GM21619 (cell line): ENCODE data around the gene KPNA4.
"Not testable (repeated sequence)": the region's sequence is repeated elsewhere in the genome, so short reads cannot be mapped to it uniquely, and the experiment has no call there.

Experiments
- ATAC-seq: cut with Tn5 transposase; IDR thresholded peaks from one replicate; pipeline ENCODE4 v1.9.1; 2021; ENCODE audit not compliant: unreplicated experiment

Gene KPNA4, protein sequence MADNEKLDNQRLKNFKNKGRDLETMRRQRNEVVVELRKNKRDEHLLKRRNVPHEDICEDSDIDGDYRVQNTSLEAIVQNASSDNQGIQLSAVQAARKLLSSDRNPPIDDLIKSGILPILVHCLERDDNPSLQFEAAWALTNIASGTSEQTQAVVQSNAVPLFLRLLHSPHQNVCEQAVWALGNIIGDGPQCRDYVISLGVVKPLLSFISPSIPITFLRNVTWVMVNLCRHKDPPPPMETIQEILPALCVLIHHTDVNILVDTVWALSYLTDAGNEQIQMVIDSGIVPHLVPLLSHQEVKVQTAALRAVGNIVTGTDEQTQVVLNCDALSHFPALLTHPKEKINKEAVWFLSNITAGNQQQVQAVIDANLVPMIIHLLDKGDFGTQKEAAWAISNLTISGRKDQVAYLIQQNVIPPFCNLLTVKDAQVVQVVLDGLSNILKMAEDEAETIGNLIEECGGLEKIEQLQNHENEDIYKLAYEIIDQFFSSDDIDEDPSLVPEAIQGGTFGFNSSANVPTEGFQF

DNA sequence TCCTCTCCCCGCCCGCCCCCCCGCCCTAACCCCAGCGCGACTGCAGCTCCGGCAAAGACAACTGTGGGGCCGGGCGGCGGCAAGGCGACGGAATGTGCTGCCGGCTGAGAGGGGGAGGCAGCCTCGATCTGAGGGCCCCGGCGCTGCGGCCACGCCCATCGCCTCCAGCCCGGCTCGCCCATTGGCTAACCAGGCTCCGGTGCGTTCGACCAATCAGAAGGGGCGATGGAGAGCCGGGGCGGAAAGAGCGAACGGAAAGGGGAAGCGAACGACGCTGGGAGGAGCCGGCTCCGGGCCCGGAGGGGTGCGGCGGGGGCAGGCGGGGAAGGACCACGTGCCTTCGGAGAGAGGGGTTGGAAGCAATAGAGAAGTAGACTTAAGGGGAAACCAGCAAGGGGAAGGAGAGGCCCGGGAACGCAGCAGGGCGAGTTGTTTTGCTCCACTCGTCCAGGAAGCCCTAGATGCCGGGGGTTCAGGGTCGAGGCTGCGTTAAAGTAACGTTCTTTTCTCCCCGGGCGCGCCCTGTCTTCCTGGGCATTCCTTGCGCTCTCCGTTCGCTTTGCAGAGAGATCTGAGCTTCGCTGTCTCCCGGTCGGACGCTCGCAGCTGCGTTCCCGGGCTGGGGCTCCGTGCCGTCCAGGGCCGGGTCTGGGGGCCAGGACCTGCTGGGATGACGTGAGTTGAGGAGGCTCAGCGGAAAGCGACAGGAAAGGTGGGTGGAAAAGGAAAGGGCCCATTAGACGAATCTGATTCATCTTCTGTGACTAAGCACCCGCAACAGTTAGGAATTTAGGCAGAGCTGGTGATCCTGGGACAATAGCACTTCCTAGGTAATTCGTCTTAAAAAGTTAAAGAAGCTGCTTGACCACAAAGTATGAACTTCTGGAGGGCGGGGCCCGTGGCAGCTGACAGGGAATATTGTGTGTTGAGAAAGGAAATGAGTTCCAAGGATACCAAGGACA is at the start of gene KPNA4:
KPNA4 (minus strand) TSS at position 130 of the 962 bp plus-strand sequence. CDS start 289 bp downstream, outside the sequence.
- peak; percentile 90 for ATAC-seq

DNA sequence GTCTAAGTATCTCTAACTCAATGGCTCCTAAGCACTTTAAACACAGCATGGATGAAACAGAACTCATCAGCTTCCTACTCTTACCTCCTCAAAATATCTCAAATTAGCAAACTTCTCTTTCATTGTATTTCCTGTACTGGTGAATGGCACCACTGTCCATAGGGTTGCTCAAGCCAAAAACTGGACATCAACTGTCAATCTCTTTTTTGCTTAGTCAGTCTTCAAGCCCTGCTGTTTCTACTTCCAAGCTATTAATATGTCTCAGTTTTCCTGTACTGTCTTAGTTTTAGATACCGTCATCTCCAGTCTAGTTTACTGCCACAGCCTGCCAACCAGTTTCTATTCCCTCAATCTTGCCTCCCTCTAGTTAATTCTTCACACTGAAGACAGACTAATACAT is 48.3 kb upstream of the KPNA4 start:
- no peak for ATAC-seq

DNA sequence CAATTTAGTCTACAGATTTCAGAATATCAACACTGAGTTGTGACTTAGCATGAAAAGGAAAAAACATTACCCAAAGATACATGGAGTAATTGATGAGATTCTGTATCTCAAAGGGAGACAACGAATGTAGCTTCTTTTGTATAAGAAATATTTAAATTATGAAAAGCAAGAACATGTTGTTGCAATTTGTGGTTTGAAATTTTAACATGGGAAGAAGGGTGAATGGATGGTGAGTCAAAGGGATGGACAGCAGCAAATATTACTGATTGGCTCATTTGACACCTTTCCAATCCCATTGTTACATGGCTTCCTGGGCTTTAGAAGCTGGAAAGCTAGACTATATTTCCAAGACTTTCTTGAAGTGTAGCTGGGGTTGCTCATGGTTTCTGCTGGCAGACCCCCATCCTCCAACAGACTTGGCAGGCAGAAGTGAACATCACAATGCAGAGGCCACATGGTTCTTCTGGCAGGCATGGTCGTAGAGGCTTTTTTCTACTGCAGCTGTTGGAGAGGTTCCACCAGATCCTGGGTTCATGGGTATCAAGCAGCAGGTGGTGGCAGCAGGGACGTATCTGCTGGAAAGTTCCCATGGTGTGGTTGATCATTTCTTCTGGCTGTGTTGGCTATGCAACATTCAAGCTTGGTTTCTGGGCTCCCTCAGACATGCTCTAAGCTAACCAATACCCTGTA is 47.2 kb upstream of the KPNA4 start:
- no peak for ATAC-seq

DNA sequence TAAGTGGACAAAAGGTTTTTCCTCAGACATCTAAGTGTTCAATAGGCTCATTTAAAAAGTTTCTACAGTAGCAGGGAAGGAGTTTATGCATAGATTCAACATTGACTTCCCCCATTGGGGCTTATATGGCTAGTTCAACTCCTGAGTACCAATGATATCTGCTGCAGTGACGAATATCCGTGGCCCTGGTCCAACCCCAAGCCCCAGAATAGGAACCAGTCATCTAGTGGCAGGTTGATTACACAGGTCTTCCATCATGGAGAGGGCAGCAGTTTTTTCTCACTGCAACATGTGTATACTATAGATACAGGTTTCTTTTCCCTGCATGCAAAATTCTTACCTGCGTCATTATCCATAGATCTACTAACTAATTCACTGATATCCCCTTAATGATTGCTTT is 45.8 kb upstream of the KPNA4 start:
- ATAC-seq, result no peak

DNA sequence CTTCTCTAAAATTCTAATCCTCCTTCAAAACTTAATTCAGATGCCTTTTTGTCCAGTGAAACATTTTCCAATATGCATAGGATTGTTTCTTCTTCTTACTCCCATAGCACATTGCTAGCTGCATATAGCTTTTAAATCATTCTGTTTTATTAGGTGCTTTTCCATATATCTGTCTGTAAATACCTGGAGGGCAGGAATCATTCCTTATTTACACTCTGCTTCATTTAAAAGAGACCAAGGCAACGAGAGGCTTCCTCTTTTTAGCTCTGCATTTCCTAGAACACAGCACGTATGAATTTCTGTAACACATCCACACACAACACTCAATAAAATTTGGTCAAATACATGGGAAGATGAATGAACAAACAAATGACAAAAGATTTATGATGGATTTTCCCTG is 43.5 kb upstream of the KPNA4 start:
- ATAC-seq, result no peak

DNA sequence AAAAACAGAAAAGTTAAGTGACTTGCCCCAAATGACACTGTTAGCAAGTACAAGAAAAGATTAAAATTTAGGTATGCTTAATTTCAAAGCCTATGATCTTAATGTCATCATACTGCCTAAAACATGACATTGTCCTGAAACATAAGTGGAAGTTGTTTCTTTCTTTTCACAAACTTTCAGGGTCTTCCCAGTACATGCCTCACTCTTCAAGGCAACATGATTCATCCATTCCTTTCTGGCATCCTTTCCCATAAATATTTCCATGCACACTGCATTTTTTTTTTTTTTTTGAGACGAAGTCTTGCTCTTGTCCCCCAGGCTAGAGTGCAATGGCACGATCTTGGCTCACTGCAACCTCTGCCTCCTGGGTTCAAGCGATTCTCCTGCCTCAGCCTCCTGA is 42.5 kb upstream of the KPNA4 start:
- no peak for ATAC-seq

DNA sequence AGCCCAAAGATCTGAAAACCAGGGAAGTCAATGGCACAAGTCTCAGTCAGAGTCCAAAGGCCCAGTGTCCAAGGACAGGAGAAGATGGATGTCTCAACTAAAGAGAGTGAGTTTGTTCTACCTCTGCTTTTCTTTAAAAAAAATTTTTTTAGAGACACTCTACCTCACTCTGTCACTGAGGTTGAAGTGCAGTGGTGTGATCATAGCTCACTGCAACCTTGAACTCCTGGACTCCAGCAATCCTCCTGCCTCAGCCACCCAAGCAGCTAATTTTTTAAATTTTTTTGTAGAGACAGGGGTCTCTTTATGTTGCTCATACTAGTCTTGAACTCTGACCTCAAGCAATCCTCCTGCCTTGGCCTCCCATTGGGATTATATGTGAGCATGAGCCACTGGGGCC is 39.9 kb upstream of the KPNA4 start:
- ATAC-seq, result no peak

DNA sequence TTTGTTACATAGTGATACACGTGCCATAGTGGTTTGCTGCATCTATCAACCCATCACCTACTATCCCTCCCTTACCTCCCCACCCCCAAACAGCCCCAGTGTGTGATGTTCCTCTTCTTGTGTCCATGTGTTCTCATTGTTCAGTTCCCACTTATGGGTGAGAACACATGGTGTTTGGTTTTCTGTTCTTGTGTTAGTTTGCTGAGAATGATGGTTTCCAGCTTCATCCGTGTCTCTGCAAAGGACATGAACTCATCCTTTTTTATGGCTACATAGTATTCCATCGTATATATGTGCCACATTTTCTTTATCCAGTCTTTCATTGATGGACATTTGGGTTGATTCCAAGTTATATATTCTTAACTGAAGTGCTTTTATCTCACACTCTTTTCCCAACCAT is 38.5 kb upstream of the KPNA4 start:
- not testable (repeated sequence) for ATAC-seq

DNA sequence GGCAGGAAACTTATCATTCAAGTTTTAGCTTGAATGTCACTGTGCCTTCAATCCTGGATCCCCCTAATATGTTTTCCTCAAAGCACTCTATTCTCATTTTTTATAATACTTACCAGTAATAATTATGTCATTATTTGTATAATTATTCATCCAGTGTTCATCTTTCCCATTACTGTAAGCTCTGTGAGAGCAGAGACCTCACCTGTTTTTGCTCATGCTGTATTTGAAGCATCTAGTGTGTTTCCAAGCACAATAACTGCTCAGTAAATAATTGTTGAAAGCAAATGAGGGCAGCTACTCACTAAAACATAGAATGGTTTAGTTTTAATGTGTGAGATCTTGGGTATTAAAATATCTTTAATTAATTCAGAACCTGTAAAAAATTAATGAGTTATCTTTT is 36.9 kb upstream of the KPNA4 start:
- no peak for ATAC-seq

DNA sequence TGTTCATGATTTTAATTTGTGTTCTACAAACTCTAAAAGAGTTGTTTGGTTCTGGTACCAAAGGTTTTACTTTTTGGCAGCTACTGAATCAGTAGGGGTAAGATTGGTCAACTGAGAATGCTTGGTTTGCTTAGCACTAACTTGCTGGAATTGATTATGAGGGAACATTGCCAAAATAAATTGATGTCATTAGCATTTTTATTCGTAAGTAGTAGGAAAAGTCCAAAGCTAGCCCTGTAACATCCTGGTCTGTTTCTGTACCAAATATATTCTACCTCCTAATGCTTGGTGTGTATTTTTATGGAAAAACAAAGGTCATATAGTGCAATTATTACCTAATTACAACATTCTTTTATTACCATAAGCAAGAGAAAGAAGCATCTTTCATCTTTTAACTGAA is 35.9 kb upstream of the KPNA4 start:
- no peak for ATAC-seq

DNA sequence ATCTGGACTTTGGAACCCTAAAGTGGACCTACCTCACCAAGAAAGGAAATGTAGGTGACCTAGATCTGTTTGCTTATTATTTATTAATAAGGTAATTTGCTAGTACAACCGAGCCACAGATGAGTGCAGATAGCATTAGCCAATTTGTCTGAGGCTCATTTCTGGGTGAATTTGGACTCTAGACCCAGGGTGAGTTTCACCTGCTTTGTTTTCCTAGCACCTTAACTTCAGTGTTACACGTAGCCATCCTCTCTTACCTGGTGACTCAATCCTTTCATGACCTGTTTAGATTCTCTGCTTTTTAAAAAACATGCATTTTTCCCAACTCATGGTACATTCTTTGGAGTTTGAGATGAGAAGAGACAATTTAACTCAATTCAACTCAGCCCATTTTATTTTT is 33.5 kb upstream of the KPNA4 start:
- ATAC-seq, result no peak

DNA sequence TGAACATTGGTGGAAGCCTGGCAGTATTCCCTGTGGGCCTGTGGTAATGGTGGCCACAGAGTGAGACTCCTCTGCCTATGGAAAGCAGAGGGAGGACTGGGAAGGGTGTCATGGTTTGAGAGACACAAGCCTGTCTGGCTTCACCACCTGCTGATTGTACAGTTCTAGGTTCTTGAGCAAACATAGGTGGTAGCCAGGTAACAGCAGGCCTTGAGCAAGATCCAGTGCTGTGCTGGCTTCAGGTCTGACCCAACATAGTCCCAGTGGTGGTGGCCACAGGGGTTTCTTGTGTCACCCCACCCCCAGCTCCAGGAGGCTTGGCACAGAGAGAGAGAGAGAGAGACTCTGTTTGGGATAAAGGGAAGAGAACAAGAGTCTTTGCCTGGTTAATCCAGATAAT is 22.7 kb upstream of the KPNA4 start:
- no peak for ATAC-seq

DNA sequence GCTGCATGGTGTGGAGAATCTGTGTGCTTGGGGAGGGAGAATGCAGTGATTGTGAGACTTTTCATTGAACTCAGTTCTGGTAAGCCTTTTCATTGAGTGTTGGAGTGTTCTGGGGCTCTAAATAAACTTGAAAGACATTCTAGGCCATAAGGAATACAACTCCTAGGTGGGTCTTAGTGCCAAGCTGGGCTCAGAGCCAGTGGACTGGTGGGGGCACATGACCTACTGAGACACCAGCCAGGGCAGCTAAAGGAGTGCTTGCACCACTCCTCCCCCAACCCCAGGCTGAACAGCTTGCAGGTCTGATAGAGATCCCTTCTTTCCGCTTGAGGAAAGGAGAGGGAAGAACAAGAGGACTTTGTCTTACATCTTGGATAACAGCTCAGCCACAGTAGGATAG is 21.7 kb upstream of the KPNA4 start:
- no peak for ATAC-seq

DNA sequence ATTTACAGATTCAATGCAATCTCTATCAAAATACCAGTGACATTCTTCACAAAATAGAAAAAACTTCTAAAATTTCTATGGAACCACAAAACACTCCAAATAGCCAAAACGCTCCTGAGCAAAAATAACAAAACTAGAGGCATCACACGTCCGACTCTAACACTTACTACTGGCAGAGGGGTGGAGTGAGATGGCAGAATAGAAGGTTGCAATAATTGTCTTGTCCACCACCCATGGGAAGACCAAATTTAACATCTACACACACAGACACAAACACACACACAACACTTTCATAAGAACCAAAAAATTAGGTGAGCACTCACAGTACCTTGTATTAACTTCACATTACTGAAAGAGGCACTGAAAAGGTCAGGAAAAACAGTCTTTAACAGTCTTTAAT is 21.3 kb upstream of the KPNA4 start:
- ATAC-seq, result no peak

DNA sequence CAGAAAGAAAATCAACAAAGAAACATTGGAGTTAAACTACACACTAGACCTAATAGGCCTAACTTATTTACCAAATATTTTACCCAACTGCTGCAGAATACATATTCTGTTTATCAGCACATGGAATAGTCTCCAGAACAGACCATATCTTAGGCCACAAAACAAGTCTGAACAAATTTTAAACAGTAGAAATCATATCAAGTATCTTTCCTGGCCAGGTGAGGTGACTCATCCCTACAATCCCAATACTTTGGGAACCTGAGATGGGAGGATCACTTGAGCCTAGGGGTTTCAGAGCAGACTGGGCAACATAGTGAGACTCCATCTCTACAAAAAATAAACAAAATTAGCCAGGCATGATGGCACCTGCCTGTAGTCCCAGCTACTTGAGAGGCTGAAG is 18.1 kb upstream of the KPNA4 start:
- no peak for ATAC-seq

DNA sequence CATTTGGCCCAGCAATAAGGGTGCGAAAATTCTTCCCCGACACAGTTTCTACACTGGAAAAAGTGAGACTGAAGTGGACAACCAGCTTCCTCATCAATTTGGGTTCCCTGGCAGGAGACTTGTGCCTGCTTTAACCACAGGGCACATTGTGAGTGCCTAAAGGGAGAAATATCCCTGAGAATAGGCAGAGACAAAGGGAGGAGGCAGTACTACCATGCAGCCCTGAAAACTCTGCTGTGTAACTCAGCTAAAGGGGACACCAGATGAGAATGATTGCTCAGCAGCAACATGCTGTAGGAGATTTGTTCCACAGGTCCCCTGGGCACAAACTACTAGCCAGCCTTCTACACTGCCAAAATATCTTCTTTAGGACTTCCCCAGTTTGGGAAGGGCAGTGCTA is 15.6 kb upstream of the KPNA4 start:
- ATAC-seq, result no peak

DNA sequence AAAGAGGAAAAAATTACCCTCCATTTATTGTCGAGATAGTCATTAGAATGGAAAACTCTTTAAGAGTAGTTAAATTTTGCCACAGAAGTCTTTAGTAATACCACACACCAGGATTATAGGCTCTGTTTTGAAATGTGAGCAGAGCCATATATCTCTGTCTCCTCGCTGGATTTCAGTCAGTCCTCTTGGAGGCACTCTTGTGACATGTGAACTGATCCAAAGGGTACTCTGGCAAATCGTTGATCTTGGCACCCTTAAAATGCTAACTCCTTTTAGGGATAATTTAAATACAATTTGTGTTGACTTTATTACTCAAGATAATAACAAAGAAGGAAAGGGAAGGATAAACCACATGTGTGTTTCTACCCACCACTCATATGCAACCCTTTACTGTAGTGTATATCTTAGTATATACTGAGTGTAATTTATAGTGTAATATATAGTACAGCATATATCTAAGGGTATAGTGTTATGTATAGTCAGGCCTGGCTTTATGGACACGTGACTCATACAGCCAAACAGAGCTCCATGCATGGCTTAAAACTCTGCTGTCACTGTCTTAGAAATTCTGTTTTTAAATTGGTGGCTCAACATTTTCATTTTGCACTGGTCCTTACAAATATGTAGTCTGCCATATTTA is 12.3 kb upstream of the KPNA4 start:
- no peak for ATAC-seq

DNA sequence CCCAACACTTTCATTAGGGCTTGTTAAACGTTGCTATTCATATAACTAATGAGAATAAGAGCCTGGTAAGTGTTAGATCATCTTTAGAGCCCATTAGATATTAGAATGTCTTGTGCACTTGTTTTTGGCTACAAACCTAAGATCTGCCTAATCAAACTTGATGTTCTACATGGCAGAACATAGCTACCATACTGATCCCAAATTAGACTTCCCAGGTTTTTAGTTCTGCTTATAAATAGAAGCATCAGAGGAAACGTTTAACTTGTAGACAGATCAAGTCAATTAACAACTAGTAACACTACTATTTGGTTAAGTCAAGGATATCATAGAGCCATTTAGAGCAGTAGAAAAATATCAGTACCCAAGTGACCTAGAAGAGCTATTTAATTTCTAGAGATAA is 11.7 kb upstream of the KPNA4 start:
- ATAC-seq, result no peak

DNA sequence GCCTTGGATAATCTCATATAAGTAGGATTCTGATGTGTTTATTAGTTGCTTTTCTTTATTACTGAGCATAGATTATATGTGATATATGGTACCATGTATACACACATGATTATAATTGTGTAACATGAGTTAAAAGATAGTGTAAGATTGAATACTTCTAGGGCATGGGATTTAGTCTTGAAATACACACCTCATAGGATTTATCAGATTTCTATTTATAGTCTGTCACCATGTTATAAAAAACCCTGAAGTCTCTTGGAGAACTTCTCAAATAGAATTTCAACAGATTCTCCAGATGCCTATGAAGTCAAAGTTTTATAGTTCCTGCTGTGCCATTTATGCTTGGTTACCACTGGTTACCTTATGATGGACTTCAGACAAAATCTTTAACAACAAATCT is 11.2 kb upstream of the KPNA4 start:
- ATAC-seq, result no peak

DNA sequence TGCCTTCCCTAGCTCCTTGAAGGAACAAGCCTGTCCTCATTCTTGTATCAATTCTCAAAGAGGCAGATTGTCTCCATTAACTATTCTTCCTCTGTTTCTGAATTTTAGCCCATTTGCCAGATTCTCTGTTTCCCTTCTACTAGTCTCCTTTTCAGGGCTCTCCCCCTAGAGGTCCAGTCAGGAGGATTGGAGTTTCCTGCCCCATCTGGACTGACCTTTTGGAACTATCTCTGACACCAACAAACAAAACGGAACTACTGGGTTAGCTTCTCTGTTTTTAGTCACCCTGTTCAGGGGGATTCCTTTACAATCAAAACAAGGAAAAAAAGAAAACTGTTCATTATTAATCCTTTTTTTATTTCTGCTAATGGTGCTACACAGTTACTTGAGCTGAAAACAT is 10.2 kb upstream of the KPNA4 start:
- no peak for ATAC-seq

DNA sequence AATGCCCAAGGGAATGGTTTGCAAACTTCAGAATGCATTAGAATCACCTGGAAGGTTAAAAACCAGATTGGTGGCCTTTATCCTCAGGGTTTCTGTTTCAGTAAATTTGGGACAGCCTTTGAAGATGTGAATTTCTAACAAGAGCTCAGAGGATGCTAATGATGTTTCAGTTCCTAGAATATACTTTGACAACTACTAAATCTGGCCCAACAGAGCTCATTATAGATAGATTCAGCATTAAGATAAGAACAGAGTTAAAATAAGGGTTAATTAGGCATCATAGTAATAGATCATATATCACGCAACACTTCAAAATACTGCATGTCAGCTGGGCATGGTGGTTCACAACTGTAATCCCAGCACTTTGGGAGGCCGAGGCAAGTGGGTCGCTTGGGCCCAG is 9.3 kb upstream of the KPNA4 start:
- no peak for ATAC-seq
